VCaP (cell line): ENCODE data around the gene NCSTN.

ENCODE experiments used
- H3K27ac ChIP-seq: fragments of 450-650 bp; 2 replicates; pipeline ENCODE4 v1.5.1; 2017
- TF ChIP-seq, protein P1 (sequence below): fragments of 450-650 bp; conservative IDR thresholded peaks from 2 replicates; pipeline ENCODE4 v1.5.1; 2017; ENCODE audit warnings: mild to moderate bottlenecking, moderate library complexity

The NCSTN gene

DNA sequence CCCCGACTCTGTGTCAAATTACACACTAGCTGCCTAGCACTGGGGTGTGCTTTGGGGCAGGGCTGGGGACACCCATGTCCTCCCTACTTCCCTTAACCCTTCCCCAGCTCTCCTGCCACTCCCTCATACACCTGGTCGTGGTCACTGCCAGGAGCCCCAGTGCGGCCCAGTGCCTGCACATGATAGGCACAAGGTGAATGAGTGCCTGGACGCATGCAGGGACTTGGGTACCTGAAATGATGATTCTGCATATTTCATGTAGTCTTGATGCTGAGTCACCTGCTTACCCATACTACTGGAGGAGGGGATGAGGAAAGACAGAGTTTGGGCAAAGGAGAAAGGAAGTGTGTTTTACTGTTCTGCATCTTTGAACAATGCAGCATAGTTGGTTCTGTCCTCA is 55.6 kb downstream of the NCSTN start:
- no peak overlapping the region for H3K27ac ChIP-seq
- TF ChIP-seq, protein P1, sequence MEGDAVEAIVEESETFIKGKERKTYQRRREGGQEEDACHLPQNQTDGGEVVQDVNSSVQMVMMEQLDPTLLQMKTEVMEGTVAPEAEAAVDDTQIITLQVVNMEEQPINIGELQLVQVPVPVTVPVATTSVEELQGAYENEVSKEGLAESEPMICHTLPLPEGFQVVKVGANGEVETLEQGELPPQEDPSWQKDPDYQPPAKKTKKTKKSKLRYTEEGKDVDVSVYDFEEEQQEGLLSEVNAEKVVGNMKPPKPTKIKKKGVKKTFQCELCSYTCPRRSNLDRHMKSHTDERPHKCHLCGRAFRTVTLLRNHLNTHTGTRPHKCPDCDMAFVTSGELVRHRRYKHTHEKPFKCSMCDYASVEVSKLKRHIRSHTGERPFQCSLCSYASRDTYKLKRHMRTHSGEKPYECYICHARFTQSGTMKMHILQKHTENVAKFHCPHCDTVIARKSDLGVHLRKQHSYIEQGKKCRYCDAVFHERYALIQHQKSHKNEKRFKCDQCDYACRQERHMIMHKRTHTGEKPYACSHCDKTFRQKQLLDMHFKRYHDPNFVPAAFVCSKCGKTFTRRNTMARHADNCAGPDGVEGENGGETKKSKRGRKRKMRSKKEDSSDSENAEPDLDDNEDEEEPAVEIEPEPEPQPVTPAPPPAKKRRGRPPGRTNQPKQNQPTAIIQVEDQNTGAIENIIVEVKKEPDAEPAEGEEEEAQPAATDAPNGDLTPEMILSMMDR: no peak

DNA sequence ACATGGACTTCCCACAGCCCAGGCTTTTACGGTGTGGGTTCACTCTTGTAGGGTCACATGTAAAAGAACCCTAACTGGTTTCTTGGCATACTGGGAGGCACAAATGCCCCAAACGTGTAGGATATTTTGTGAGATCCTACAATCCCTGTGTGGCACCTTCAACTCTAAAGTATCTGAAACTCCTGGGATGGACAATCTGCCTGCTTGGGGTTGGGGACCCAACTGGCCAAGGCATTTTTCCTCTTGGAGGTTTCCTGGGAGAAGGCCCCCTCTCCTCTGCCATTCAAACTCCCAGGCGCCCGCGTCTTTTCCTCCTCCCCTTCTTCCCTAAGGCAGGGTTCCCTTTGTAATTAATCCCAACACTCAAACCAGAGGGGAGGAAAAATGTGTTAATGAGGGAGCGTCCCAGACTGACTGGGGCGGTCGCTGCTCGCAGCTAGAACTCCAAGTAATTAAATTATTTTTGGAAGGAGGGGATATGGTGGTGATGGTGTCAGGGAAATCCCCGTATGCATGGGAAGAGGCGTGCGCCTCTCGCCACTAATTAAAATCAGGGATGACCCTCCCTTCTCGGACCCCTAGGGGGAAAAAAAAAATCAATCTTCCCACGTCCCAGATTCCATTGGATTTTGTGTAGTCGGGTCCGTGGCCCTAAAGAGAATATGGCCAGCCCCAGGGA is 56.5 kb downstream of the NCSTN start:
- H3K27ac ChIP-seq: no peak overlapping the region; the same call in 1 of the 2 replicates
- TF ChIP-seq, protein P1: no peak

DNA sequence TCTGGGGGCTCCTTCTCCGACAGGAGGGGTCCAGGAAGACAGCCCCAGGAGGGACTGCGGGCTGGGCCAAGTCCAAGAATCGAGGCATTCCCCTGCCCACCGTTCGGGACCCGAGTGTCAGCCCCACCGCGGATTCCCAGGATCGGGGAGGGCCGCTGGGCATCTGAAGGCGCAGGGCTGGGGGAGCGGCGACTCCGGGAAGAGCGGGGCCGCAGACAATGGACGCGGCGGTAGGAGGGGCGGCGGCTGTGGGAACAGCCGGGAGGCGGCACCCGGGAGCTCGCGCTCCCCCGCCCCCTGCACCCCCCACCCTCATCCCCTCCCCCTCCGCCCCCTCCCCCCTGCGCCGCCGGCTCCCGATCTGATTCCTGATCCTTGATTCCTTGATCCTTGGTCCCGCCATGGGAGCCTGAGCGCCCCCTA is 57.1 kb downstream of the NCSTN start, which contains the start of gene VANGL2:
TSS of gene VANGL2 (plus strand) at position 342 of the 423 bp plus-strand sequence. CDS start 15,274 bp downstream, outside the sequence.
- TF ChIP-seq, protein P1: no peak
- H3K27ac ChIP-seq: peak within 1 kb of the TSS; percentile 22; the same call in 1 of the 2 replicates

- TF ChIP-seq, protein P1: no peak
Observed at GRCh38 chr1:160400646-160401486, 57.7 kb downstream of the NCSTN start.

DNA sequence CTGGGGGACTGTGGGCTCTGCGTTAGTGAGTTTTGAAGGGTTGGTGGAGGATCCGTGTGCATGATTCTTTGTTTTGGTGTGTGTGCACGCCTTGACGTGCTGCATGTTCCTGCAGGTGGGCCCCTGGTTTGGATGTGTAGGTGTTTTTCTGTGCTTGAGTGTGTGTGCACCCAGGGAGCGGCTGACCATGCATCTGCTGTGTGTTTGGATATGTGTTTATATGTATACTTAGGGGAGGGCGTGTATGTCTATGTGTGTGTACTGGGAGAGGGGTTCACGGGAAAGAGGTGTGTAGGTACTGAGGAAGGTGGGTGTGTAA is 58.3 kb downstream of the NCSTN start:
- TF ChIP-seq, protein P1: no peak
- no peak overlapping the region for H3K27ac ChIP-seq

More at GRCh38 chr1:160400646-160401486, 57.7 kb downstream of the NCSTN start:
- H3K27ac ChIP-seq: peak overlapping the region; percentile 22; the same call in 1 of the 2 replicates

DNA sequence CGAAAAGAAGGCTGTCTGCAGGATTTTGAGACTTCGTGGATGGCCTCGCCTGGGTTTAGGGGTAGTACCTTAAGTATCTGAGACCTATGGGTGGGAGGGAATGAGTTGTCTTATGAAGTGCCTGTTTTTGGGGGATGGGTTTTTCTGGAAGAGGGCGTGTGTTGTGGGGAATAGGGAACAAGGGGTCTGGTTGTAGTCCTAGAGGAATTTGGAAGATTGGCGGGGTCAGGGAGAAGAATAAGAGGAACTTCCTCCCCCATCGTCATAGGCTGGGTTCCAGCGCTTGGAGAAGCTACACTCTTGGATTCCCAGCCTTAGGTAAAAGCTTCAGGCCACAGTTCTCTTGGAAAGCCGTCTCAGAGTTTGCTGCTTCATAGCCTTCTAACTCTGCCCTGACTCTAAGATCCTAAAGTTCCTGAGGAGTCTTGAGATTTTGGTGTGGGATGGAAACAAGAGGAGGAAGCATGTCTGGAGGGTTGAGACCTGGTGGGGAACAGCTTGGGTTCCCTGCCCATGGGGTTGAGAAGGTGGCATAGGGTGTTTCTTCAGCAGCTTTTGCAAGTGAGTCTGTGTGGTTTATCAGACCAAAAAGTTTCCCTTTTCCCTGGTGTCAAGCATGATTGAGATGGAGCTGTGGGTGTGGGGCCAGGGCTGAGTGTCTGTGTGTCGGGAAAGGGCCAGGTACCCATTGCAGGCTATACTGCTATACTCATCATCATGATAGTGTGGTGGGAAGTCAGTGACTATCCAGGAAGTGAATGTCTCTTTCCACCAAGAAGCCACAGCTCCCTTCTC is 59.0 kb downstream of the NCSTN start:
- TF ChIP-seq, protein P1: no peak
- no peak overlapping the region for H3K27ac ChIP-seq

- no peak overlapping the region for H3K27ac ChIP-seq
- TF ChIP-seq, protein P1: no peak
Observed at GRCh38 chr1:160403244-160403643, 60.1 kb downstream of the NCSTN start.
